ENCODE measurements around the gene LRRC3B. TPM values are rescaled to one million over a fixed set of nuclear protein-coding genes. Genes with fewer than 3 reads are reported as not detected.

The LRRC3B gene, protein sequence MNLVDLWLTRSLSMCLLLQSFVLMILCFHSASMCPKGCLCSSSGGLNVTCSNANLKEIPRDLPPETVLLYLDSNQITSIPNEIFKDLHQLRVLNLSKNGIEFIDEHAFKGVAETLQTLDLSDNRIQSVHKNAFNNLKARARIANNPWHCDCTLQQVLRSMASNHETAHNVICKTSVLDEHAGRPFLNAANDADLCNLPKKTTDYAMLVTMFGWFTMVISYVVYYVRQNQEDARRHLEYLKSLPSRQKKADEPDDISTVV
- total RNA-seq (ENCODE audit: low replicate concordance), result not detected in 2 replicates

DNA sequence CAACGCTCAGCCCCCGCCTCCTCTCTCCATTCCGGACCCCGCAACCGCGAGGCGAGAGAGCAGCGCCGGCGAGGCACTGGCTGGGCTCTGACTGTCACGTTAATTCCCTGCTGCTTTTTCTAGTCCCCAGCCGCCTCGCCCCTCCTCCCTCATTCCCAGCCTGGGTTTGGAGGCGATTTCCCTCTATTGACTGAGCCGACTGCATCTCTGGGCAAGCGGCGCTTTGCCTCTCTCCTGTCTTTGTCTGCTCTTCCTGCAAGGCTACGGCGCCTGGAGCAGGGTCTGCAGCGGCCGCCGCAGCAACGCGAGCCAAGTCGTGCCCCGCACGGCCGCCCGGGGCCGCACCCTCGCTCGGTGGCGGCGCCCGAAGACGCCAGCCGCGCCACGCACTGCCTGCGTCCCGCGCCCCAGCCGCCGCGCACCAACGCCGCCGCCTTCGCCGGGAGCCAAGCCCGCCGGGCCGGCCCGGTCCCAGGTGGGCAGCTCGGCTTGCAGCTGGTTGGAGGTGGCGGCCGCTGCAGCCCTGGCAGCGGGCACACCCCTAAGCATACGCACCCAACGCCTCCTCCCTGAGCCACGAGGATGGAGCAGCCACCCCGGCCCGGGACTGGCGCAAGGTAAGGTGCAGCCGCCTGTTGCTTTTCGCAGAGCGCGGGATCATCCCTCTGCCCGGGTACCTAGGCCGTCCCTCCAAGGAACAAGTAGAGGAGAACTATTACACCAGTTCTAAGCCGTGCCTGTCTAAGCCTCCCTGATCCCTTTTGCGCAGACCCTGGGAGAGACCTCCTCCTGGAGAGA is at the start of gene LRRC3B:
Gene LRRC3B (plus strand): TSS at position 152 of the 798 bp plus-strand sequence. CDS start 86,901 bp downstream, outside the sequence.
- TF ChIP-seq, protein P1, sequence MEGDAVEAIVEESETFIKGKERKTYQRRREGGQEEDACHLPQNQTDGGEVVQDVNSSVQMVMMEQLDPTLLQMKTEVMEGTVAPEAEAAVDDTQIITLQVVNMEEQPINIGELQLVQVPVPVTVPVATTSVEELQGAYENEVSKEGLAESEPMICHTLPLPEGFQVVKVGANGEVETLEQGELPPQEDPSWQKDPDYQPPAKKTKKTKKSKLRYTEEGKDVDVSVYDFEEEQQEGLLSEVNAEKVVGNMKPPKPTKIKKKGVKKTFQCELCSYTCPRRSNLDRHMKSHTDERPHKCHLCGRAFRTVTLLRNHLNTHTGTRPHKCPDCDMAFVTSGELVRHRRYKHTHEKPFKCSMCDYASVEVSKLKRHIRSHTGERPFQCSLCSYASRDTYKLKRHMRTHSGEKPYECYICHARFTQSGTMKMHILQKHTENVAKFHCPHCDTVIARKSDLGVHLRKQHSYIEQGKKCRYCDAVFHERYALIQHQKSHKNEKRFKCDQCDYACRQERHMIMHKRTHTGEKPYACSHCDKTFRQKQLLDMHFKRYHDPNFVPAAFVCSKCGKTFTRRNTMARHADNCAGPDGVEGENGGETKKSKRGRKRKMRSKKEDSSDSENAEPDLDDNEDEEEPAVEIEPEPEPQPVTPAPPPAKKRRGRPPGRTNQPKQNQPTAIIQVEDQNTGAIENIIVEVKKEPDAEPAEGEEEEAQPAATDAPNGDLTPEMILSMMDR (IDR thresholded peaks at IDR 0.05; ENCODE audit: insufficient read depth, low read length), result no peak
- no peak for DNase-seq (ENCODE audit: low read depth)
- no peak within 1 kb of the TSS for H3K4me3 ChIP-seq (ENCODE audit: low read depth, low read length)

DNA sequence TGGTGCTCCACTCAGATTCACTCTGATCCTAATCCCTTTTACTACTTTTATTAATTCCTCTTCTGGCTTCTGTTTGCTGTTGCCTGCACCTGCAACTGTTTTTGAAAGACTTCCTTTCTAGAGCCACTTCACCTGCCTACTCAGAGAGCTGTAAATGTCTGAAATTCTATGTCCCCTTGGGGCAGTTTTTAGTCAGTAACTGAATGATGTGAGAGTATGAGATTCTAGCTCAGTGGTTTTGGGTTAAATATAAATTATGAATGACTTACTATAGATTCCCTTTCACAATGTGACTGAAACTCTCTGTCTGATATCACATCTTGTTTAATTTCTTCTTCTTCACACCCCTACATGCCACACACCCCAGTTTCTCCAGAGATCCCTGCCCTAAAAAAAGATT is 47.8 kb upstream of the LRRC3B start:
- TF ChIP-seq, protein P1 (IDR thresholded peaks at IDR 0.05; ENCODE audit: insufficient read depth, low read length), result no peak

DNA sequence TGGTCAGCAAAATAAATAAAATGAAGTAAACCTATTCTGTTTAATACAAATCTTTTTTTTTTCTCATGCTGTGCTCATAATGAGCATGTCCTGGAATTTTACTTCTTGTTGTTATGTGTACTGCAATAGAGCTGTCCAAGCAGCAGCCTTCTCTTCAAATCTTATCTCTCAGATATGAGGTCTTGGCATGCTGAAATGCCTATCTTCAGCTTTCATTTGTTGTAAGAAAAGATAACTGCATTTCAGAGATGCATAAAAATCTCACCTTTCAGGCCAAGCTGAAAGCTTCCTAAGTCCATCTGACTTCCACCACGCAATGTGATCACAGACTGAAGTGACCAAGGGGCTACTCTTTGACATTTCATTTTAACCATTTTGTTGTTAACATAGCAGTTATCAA is 43.5 kb upstream of the LRRC3B start:
- DNase-seq (ENCODE audit: low read depth), result no peak
- TF ChIP-seq, protein P1 (IDR thresholded peaks at IDR 0.05; ENCODE audit: insufficient read depth, low read length), result no peak
- H3K4me3 ChIP-seq (ENCODE audit: low read depth, low read length), result no peak overlapping the region

More for the DNA sequence above, 47.8 kb upstream of the LRRC3B start:
- no peak overlapping the region for H3K4me3 ChIP-seq (ENCODE audit: low read depth, low read length)
- no peak for DNase-seq (ENCODE audit: low read depth)

DNA sequence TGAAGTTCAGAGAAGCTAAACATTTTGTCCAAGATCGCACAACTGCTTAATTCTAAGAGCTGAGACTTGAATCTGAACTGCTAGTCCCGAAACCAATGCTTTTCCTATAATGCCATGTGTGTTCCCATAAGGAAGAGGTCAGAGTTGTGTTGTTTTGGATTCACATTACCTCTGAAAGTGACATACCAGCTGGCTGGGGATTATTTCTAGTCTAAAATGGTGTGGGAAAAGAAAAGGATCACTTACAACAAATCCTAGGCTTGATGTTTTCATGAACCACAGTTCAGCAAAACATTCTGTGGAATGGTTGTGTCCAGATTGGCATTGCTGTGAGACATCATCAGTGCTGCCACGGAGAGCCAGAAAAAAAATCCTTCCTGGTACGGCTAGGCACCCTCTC is 35.0 kb upstream of the LRRC3B start:
- H3K4me3 ChIP-seq (ENCODE audit: low read depth, low read length), result no peak overlapping the region
- no peak for DNase-seq (ENCODE audit: low read depth)
- TF ChIP-seq, protein P1 (IDR thresholded peaks at IDR 0.05; ENCODE audit: insufficient read depth, low read length), result no peak

DNA sequence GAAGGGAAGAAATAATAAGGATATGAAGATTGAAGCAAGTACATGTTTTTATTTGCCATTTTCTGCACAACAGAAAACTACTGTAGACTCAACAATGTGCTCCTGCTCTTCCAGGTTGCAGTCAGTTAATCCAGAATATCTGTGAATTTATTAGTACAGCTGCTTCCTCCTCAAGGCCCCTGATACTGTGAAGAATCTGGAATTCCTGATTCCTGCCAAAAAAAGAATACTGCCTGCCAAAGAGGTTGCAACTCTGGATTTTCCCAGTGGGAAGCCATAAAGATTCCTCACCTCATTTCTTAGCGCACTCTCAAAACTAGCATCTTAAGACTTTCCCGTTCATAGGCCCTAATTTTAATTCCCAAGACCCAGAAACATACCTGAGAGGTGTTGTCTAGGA is 33.6 kb upstream of the LRRC3B start:
- H3K4me3 ChIP-seq (ENCODE audit: low read depth, low read length), result no peak overlapping the region
- no peak for DNase-seq (ENCODE audit: low read depth)
- TF ChIP-seq, protein P1 (IDR thresholded peaks at IDR 0.05; ENCODE audit: insufficient read depth, low read length), result no peak

DNA sequence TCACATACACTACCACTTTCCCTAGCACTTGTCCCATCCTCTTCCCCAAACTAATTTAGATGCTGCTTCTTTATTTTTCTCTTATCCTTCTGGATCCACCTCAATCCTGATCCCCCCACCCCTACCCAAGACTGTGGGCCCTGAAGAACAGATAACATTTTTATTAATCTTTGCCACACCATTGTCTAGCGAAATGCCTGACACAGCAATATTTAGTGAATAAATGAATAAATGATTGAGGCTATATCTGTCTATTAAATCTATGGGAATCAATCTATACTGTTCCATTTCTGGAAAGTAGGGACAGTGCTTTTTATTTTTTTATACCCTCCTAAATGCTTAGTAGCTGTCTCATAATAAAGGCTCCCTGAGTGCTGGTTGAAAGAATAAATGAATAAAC is 32.9 kb upstream of the LRRC3B start:
- DNase-seq (ENCODE audit: low read depth), result no peak
- TF ChIP-seq, protein P1 (IDR thresholded peaks at IDR 0.05; ENCODE audit: insufficient read depth, low read length), result no peak
- no peak overlapping the region for H3K4me3 ChIP-seq (ENCODE audit: low read depth, low read length)
